Heart right ventricle (tissue), 16 donors: Measurements from ENCODE around the gene SCTR. TPM values are rescaled to one million over a fixed set of nuclear protein-coding genes. Genes with fewer than 3 reads are reported as not detected.

Experiments used
- ATAC-seq, 8 donors: fragments of 200-7000 bp; cut with Tn5 transposase; one replicate each; pipeline ENCODE4 v1.9.1; 2020; ENCODE audit warnings: mild to moderate bottlenecking in 8 of 8, moderate library complexity in 8 of 8, moderate number of reproducible peaks in 1 of 8
- DNase-seq, 2 donors: peaks; one replicate each; pipeline ENCODE4 v3.0.0-alpha.2; 2020
- H3K27ac ChIP-seq, 10 donors: fragments of 200-600 bp; sonication (generic) in 2 of 10; one replicate each; pipeline versions ENCODE4 v1.5.0 to v1.8.0; 2020 to 2022; ENCODE audit warnings: mild to moderate bottlenecking in 3 of 10
- H3K27me3 ChIP-seq, 7 donors: fragments of 200-600 bp; one replicate each; pipeline ENCODE4 v1.8.0; 2021 to 2022; ENCODE audit warnings: mild to moderate bottlenecking in 2 of 7
- H3K36me3 ChIP-seq, 9 donors: fragments of 200-600 bp; sonication (generic) in 1 of 9; one replicate each; pipeline versions ENCODE4 v1.5.0 to v1.8.0; 2020 to 2022; ENCODE audit warnings: mild to moderate bottlenecking in 2 of 9
- H3K4me1 ChIP-seq, 9 donors: fragments of 200-600 bp; sonication (generic) in 1 of 9; one replicate each; pipeline versions ENCODE4 v1.5.0 to v1.8.0; 2020 to 2022; ENCODE audit warnings: mild to moderate bottlenecking in 4 of 9
- H3K4me3 ChIP-seq, 10 donors: fragments of 200-600 bp; sonication (generic) in 2 of 10; one replicate each; pipeline versions ENCODE4 v1.5.0 to v1.8.0; 2020 to 2022; ENCODE audit warnings: mild to moderate bottlenecking in 7 of 10, moderate library complexity in 2 of 10
- H3K9me3 ChIP-seq, 11 donors: fragments of 200-600 bp in 10 of 11; sonication (generic) in 2 of 11; one replicate each; pipeline versions ENCODE4 v1.5.0 to v1.8.0; 2013 to 2022; ENCODE audit warnings: mild to moderate bottlenecking in 2 of 11, control low read depth in 1 of 11, moderate library complexity in 1 of 11
- WGBS, 2 donors: extraction: QIAGEN DNeasy Blood & Tissue Kit; methylation state at CpG; one replicate each; pipeline ENCODE4 v1.1.7; 2013; ENCODE audit warnings: inconsistent platforms in 1 of 2; 5-methylcytosine and 5-hydroxymethylcytosine counted together
- intact Hi-C, 10 donors: fragments of 100-400 bp; cut with DNase I; formaldehyde crosslinking; loops; one replicate each; pipeline versions ENCODE4 v1.11.1 to v1.14.2; 2022
- polyA plus RNA-seq, 2 donors: library from polyadenylated mRNA; stranded (reverse); fragments of 200-250 nt; gene quantifications; one replicate each; pipeline ENCODE4 v1.2.3, GENCODE V29; 2013
- total RNA-seq, 10 donors: library from RNA; stranded (reverse); fragmentation: NEBNext Ultra II Directional in 3 of 10; extraction: Animal tissue kit (Norgen Biotek cat#: 25700) in 3 of 10; gene quantifications; one replicate each; pipeline versions ENCODE4 v1.2.1 to v1.2.4, GENCODE V29; 2021 to 2023
- TF ChIP-seq, protein P1 (sequence below), 9 donors: fragments of 200-600 bp; sonication (generic) in 2 of 9; IDR thresholded peaks; one replicate each; pipeline versions ENCODE4 v1.5.0 to v1.8.0; 2021 to 2022; ENCODE audit warnings: antibody characterized with exemption in 9 of 9, mild to moderate bottlenecking in 5 of 9, moderate library complexity in 1 of 9
- donor health status: Arrhythmogenic right ventricular cardiomyopathy.
- donor health status: ischemic (EF 13 %, LVEDD 7.1; RV severe dilation, severe dysfunction).
- donor health status: healthy with polysubstance abuse.
- donor health status: DM: no; HTN: yes; CAD: no.
- donor health status: DM: no; HTN: no; CAD: no.
- donor health status: ischemic (EF 25% LVEDD 6.9; RV normal size, moderate dysfunction).
- donor health status: ischemic (EF 25% LVEDD 5.7; RV mildly dilated, moderate dysfunction).
- donor health status: healthy.
- donor health status: DM: yes; HTN: yes; CAD: no.
- donor health status: Ischemic cardiomyopathy.
- donor health status: ischemic (EF 35%, LVEDD 5.7; RV mildly dilated, moderate dysfunction).
- donor health status: nonischemic (EF 11% LVEDD 7.7; RV severe dilation, severe dysfunction).
- donor health status: DM: yes; HTN: yes; CAD: no.
- donor health status: PGD.
- donor health status: ischemic (EF 29% LVEDD 5.4; RV normal size, mild dysfunction).
- donor health status: nonischemic (EF 23%, LVEDD 6.1; RV moderate dilation, normal function).

SCTR gene
- total and polyA plus RNA-seq, 12 donors: 0.10 to 1.4 (median 0.57) TPM; not detected in 2

DNA sequence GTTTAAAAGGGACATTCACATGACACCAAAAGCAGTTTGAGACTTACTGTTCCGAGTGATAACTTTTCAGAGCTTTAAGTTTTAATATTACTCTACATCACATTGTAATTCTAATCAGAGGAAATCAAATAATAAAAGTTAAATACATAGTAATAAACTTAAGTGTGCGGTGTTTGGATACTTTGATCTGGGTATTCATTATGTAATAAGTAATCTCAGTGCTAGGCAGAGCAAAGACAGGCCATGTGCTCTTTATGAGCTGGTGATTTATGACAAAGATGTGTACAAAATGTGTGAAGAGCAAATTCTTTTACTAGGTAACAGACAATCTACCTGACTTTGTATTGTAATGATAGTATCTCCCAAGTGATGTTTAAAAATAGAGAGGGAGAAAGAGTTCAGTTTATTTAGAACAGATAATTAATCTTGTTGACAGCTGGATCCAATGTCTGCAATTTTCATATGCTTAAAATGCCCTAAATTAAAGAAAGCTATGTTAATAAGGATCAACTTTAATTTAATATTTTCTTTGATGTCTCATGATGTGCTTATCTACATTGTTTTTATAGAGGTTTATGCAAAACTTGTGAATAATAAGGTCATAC, 24.3 kb upstream of the SCTR start:
- Histone ChIP-seq H3K4me1 (peaks cover 0 to 10% (median 7%) of the 10 kb centered on the region in 9 donors), H3K9me3 (no peaks in the 10 kb centered on the region), H3K27me3 (peaks cover 0 to 40% (median 3%) of the 10 kb centered on the region in 7 donors), H3K4me3 (no peak overlapping the region), H3K27ac (no peak overlapping the region), H3K36me3 (no peaks in the 10 kb centered on the region)
- WGBS, 2 donors: 92 to 95% methylated on average over 2 of the region's 2 CpGs
- intact Hi-C loops: no loop called here
- no peak for DNase-seq
- TF ChIP-seq, protein P1, sequence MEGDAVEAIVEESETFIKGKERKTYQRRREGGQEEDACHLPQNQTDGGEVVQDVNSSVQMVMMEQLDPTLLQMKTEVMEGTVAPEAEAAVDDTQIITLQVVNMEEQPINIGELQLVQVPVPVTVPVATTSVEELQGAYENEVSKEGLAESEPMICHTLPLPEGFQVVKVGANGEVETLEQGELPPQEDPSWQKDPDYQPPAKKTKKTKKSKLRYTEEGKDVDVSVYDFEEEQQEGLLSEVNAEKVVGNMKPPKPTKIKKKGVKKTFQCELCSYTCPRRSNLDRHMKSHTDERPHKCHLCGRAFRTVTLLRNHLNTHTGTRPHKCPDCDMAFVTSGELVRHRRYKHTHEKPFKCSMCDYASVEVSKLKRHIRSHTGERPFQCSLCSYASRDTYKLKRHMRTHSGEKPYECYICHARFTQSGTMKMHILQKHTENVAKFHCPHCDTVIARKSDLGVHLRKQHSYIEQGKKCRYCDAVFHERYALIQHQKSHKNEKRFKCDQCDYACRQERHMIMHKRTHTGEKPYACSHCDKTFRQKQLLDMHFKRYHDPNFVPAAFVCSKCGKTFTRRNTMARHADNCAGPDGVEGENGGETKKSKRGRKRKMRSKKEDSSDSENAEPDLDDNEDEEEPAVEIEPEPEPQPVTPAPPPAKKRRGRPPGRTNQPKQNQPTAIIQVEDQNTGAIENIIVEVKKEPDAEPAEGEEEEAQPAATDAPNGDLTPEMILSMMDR (IDR thresholded peaks at IDR 0.05): no peak
- no peak for ATAC-seq

DNA sequence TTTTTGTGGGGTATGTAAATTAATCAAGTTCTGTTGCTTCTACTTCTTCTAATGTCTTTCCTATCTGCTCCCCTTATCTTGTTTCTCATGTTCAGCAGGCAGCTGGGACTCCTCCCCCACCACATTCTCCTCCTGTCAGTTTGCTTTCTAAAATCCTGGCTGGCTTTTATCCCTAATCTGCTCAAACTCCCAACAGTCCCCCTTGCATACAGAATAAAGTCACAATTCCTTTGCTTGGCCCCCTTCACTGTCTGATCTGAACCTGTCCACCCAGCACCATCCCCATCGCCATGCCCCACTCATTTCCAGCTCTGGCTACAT, 22.1 kb upstream of the SCTR start:
- peaks cover 0 to 14% (median 7%) of the 10 kb centered on the region in 9 donors for H3K4me1 ChIP-seq
- peaks cover 0 to 56% (median 8%) of the 10 kb centered on the region in 7 donors for H3K27me3 ChIP-seq
- no peak overlapping the region for H3K4me3 ChIP-seq
- TF ChIP-seq, protein P1 (IDR thresholded peaks at IDR 0.05): no peak
- H3K27ac ChIP-seq: no peak overlapping the region
- no peaks in the 10 kb centered on the region for H3K9me3 ChIP-seq
- ATAC-seq (no peak), DNase-seq (no peak)
- intact Hi-C loops: no loop called here
- H3K36me3 ChIP-seq: no peaks in the 10 kb centered on the region
- WGBS, 2 donors: 75 to 79% methylated on average over 1 of the region's 1 CpG

GRCh38 chr2:119545754-119546446, 21.6 kb upstream of the SCTR start:
- peaks cover 0 to 14% (median 7%) of the 10 kb centered on the region in 9 donors for H3K4me1 ChIP-seq
- intact Hi-C loops: no loop called here
- TF ChIP-seq, protein P1 (IDR thresholded peaks at IDR 0.05): no peak
- no peak overlapping the region for H3K4me3 ChIP-seq
- no peaks in the 10 kb centered on the region for H3K36me3 ChIP-seq
- peaks cover 0 to 59% (median 13%) of the 10 kb centered on the region in 7 donors for H3K27me3 ChIP-seq
- no peaks in the 10 kb centered on the region for H3K9me3 ChIP-seq
- H3K27ac ChIP-seq: no peak overlapping the region
- ATAC-seq (no peak), DNase-seq (no peak)
- 82 to 85% methylated on average over 6 of the region's 6 CpGs for WGBS, 2 donors

DNA sequence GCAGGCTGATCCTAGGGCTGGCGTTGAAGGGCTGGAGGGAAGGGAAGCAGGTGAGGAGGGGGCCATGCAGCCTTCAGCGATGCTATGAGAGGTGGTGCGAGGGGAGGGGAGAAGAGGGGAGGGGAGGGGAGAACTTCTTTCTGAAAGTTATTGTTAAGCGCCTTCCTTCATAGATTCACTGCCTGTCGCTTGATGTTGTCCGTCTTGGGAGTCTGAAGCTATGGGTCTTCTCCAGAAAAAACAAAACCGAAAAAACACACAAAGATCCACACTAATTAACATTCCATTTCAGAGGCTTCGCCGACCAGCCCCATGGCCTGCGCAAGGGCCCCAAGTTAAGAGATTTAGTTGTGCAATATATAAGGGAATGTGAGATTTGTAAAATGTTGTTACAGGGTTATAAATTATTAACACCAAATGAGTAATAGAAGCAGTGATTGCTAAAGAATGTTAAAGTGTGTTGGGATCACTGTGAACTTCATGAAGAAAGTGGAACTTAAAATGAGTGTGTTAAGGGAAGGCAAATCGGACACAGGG, 20.7 kb upstream of the SCTR start:
- Histone ChIP-seq H3K9me3 (no peaks in the 10 kb centered on the region), H3K4me1 (peaks cover 0 to 14% (median 7%) of the 10 kb centered on the region in 9 donors), H3K27ac (peak overlapping the region in 2 of 10 donors; percentile 14 to 64), H3K27me3 (peaks cover 0 to 59% (median 13%) of the 10 kb centered on the region in 7 donors), H3K4me3 (peak overlapping the region; percentile 47 to 72 (median 65)), H3K36me3 (no peaks in the 10 kb centered on the region)
- ATAC-seq (no peak), DNase-seq (no peak)
- intact Hi-C loops: no loop called here
- 60% methylated on average over 11 of the region's 11 CpGs for WGBS, 2 donors
- TF ChIP-seq, protein P1 (IDR thresholded peaks at IDR 0.05): no peak
